ENCODE measurements around the gene OR6B1. TPM values are rescaled to one million over a fixed set of nuclear protein-coding genes. Genes with fewer than 3 reads are reported as not detected.

OR6B1 gene
- total RNA-seq, 1 donor from 2014 or later, result not detected

- Mint-ChIP-seq H3K9me3 (ENCODE audit: unreplicated experiment) (peaks cover 1% of the 10 kb centered on the region), H3K36me3 (ENCODE audit: unreplicated experiment) (peaks cover 14% of the 10 kb centered on the region), H3K27me3 (ENCODE audit: unreplicated experiment) (peaks cover 5% of the 10 kb centered on the region), H3K4me3 (ENCODE audit: unreplicated experiment) (no peak overlapping the region), H3K27ac (ENCODE audit: unreplicated experiment) (no peak overlapping the region), H3K4me1 (ENCODE audit: low read depth, unreplicated experiment) (no peaks in the 10 kb centered on the region)
- no peak for DNase-seq
- TF ChIP-seq, protein P1, sequence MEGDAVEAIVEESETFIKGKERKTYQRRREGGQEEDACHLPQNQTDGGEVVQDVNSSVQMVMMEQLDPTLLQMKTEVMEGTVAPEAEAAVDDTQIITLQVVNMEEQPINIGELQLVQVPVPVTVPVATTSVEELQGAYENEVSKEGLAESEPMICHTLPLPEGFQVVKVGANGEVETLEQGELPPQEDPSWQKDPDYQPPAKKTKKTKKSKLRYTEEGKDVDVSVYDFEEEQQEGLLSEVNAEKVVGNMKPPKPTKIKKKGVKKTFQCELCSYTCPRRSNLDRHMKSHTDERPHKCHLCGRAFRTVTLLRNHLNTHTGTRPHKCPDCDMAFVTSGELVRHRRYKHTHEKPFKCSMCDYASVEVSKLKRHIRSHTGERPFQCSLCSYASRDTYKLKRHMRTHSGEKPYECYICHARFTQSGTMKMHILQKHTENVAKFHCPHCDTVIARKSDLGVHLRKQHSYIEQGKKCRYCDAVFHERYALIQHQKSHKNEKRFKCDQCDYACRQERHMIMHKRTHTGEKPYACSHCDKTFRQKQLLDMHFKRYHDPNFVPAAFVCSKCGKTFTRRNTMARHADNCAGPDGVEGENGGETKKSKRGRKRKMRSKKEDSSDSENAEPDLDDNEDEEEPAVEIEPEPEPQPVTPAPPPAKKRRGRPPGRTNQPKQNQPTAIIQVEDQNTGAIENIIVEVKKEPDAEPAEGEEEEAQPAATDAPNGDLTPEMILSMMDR (IDR thresholded peaks at IDR 0.05; ENCODE audit: partially characterized antibody, unreplicated experiment), result no peak
Measured at GRCh38 chr7:144011458-144012230, 11.5 kb downstream of the OR6B1 start.

DNA sequence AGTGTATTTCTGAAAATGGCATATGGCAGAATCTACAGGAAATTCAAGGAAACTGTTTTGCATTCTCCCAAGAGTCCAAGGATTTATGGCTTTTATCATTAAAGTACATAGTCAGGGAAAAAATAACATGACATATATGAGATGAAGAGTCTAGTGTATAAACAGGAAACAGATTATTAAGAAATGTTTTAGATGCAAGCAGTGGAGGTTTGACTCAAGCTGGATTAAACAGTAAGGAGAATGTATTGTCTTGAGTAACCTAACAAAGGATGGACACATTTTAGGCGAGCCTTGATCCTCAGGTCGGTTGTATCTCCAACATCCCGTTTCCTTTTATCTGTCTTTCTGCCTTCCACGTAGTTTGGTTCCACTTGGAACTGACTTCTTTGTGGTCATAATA lies 17.9 kb downstream of the OR6B1 start:
- no peak overlapping the region for H3K4me3 Mint-ChIP-seq (ENCODE audit: unreplicated experiment)
- no peak overlapping the region for H3K27ac Mint-ChIP-seq (ENCODE audit: unreplicated experiment)
- H3K27me3 Mint-ChIP-seq (ENCODE audit: unreplicated experiment), result peaks cover 3% of the 10 kb centered on the region
- peaks cover 2% of the 10 kb centered on the region for H3K9me3 Mint-ChIP-seq (ENCODE audit: unreplicated experiment)
- TF ChIP-seq, protein P1 (IDR thresholded peaks at IDR 0.05; ENCODE audit: partially characterized antibody, unreplicated experiment), result no peak
- no peaks in the 10 kb centered on the region for H3K4me1 Mint-ChIP-seq (ENCODE audit: low read depth, unreplicated experiment)
- no peak for DNase-seq
- no peaks in the 10 kb centered on the region for H3K36me3 Mint-ChIP-seq (ENCODE audit: unreplicated experiment)

DNA sequence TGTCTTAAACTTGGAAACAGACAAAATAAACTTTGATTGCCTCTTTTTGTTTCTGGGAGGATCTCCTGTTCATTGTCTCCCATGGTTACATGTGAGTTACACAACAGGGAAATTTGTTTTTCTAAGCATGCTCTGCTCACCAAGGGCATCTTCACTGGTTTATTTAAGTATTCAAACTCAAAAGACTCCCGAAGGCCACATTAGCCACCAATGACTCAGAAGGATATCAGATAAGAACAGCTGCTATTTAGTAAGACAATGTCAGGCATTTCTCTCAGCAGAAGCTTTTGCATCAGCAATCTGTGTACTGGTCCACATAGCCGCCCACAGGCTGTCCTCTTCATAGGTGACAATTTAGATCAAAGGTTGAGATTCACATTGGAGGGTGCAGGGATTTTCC lies 19.3 kb downstream of the OR6B1 start:
- no peak overlapping the region for H3K4me3 Mint-ChIP-seq (ENCODE audit: unreplicated experiment)
- no peaks in the 10 kb centered on the region for H3K36me3 Mint-ChIP-seq (ENCODE audit: unreplicated experiment)
- no peak for DNase-seq

GRCh38 chr7:144020340-144020739 lies 20.2 kb downstream of the OR6B1 start:
- H3K4me1 Mint-ChIP-seq (ENCODE audit: low read depth, unreplicated experiment), result no peaks in the 10 kb centered on the region
- no peaks in the 10 kb centered on the region for H3K36me3 Mint-ChIP-seq (ENCODE audit: unreplicated experiment)
- TF ChIP-seq, protein P1 (IDR thresholded peaks at IDR 0.05; ENCODE audit: partially characterized antibody, unreplicated experiment), result no peak
- H3K4me3 Mint-ChIP-seq (ENCODE audit: unreplicated experiment), result no peak overlapping the region
- H3K9me3 Mint-ChIP-seq (ENCODE audit: unreplicated experiment), result peaks cover 2% of the 10 kb centered on the region
- H3K27me3 Mint-ChIP-seq (ENCODE audit: unreplicated experiment), result no peaks in the 10 kb centered on the region
- DNase-seq, result no peak
- no peak overlapping the region for H3K27ac Mint-ChIP-seq (ENCODE audit: unreplicated experiment)

More for the DNA sequence above, 19.3 kb downstream of the OR6B1 start:
- TF ChIP-seq, protein P1 (IDR thresholded peaks at IDR 0.05; ENCODE audit: partially characterized antibody, unreplicated experiment), result no peak
- Mint-ChIP-seq H3K27ac (ENCODE audit: unreplicated experiment) (no peak overlapping the region), H3K4me1 (ENCODE audit: low read depth, unreplicated experiment) (no peaks in the 10 kb centered on the region), H3K27me3 (ENCODE audit: unreplicated experiment) (no peaks in the 10 kb centered on the region), H3K9me3 (ENCODE audit: unreplicated experiment) (peaks cover 2% of the 10 kb centered on the region)

- Mint-ChIP-seq H3K27ac (ENCODE audit: unreplicated experiment) (no peak overlapping the region), H3K4me1 (ENCODE audit: low read depth, unreplicated experiment) (no peaks in the 10 kb centered on the region), H3K9me3 (ENCODE audit: unreplicated experiment) (peaks cover 2% of the 10 kb centered on the region), H3K36me3 (ENCODE audit: unreplicated experiment) (no peaks in the 10 kb centered on the region), H3K4me3 (ENCODE audit: unreplicated experiment) (no peak overlapping the region), H3K27me3 (ENCODE audit: unreplicated experiment) (no peaks in the 10 kb centered on the region)
- TF ChIP-seq, protein P1 (IDR thresholded peaks at IDR 0.05; ENCODE audit: partially characterized antibody, unreplicated experiment), result no peak
- no peak for DNase-seq
Measured at GRCh38 chr7:144022169-144022568, 22.0 kb downstream of the OR6B1 start.

All from glutamatergic neuron (in vitro differentiated cells).